Measurements from ENCODE around the gene NLRC3. TPM values are rescaled to one million over a fixed set of nuclear protein-coding genes. Genes with fewer than 3 reads are reported as not detected.
A peak's percentile ranks its signal among the peaks of the same experiment; 100 is the strongest.

Gene NLRC3
- total RNA-seq, 1 donor from 2014 or later, result 3.2 TPM

DNA sequence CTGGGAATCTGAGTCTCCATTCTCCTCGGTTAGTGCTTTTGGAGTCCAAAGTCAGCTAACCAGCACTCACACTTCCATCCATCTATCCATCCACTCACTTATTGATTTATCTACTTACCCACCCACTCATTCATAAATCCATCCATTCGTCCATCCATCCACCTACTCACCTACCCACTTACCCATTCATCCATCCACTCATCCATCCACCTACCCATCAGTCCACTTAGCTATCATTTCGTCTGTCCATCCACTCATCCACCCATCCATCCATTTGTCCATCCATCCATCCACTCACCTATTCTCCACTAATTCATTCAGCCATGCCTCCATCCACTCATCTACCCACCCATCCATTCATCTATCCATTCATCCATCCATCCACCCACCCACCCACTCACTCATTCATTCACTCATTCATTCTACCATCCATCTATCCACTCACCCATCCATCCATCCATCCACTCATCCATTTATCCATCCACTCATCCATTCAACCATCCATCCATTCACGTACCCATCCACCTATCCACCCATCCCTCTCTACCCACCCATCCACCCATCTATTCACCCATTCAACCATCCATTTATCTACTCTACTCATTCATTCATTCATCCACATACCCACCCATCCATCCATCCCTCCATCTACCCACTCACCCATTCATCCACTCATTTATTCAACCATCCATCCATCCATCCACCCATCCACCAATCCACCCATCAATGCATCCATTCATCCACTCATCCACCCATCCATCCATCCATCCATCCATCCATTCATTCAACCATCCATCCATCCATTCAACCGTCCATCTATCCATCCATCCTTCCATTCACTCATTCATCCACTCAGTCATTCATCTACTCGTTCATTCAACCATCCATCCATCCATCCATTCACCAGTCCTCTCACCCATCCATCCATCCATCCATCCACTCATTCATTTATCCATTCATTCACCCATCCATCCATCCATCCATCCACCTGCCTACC is 26.1 kb downstream of the NLRC3 start:
- Mint-ChIP-seq H3K27ac (ENCODE audit: unreplicated experiment) (peak overlapping the region; percentile 6), H3K36me3 (ENCODE audit: low read depth, unreplicated experiment) (peaks cover 16% of the 10 kb centered on the region), H3K4me3 (ENCODE audit: unreplicated experiment) (peak overlapping the region; percentile 68), H3K4me1 (ENCODE audit: unreplicated experiment) (no peaks in the 10 kb centered on the region), H3K27me3 (ENCODE audit: unreplicated experiment) (peaks cover 11% of the 10 kb centered on the region), H3K9me3 (ENCODE audit: unreplicated experiment) (peaks cover 6% of the 10 kb centered on the region)
- TF ChIP-seq, protein P1, sequence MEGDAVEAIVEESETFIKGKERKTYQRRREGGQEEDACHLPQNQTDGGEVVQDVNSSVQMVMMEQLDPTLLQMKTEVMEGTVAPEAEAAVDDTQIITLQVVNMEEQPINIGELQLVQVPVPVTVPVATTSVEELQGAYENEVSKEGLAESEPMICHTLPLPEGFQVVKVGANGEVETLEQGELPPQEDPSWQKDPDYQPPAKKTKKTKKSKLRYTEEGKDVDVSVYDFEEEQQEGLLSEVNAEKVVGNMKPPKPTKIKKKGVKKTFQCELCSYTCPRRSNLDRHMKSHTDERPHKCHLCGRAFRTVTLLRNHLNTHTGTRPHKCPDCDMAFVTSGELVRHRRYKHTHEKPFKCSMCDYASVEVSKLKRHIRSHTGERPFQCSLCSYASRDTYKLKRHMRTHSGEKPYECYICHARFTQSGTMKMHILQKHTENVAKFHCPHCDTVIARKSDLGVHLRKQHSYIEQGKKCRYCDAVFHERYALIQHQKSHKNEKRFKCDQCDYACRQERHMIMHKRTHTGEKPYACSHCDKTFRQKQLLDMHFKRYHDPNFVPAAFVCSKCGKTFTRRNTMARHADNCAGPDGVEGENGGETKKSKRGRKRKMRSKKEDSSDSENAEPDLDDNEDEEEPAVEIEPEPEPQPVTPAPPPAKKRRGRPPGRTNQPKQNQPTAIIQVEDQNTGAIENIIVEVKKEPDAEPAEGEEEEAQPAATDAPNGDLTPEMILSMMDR (IDR thresholded peaks at IDR 0.05; ENCODE audit: unreplicated experiment), result no peak
- DNase-seq (ENCODE audit: low spot score), result no peak

DNA sequence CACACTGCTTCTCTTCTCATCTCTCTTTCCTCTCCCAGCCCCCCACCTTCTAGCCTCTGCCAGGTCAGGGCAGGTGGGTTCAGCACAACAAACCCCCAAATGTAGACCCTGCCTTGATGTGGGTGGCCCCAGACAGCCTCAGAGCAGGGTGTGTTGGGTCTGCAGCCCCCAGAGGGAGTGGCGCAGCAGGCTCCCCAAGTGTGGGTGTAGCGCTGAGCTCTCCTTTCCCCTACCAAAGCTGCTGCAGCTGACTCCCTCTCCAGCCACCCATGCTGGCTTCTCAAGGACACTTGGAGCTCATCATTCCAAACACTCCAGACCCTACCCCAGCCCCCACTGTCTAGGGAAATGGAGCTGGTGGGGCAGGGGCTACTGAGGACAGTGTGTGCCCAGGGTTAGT is 27.3 kb downstream of the NLRC3 start:
- TF ChIP-seq, protein P1 (IDR thresholded peaks at IDR 0.05; ENCODE audit: unreplicated experiment), result no peak
- DNase-seq (ENCODE audit: low spot score), result no peak
- H3K9me3 Mint-ChIP-seq (ENCODE audit: unreplicated experiment), result peaks cover 6% of the 10 kb centered on the region
- peaks cover 10% of the 10 kb centered on the region for H3K27me3 Mint-ChIP-seq (ENCODE audit: unreplicated experiment)
- H3K4me3 Mint-ChIP-seq (ENCODE audit: unreplicated experiment), result no peak overlapping the region
- peaks cover 16% of the 10 kb centered on the region for H3K36me3 Mint-ChIP-seq (ENCODE audit: low read depth, unreplicated experiment)
- no peak overlapping the region for H3K27ac Mint-ChIP-seq (ENCODE audit: unreplicated experiment)
- no peaks in the 10 kb centered on the region for H3K4me1 Mint-ChIP-seq (ENCODE audit: unreplicated experiment)

DNA sequence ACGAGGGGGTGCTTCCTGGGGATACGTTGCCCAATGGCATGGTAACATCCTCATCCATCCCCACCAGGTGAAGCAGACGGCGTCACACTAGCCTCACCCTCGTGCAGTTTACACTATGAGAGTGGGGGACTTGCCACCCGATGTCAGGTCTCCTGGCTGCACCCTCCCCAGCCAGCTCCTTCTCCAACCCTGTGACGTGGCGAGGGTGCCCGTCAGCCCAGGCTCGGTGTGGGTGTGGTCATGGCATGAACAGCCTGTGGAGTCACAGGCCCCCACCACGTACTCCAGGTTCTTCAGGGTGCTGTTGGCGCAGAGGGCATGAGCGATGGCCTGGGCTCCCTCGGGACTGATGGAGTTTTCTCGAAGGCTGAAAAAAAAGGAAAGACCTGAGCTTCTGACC is 28.3 kb downstream of the NLRC3 start:
- DNase-seq (ENCODE audit: low spot score), result no peak
- H3K36me3 Mint-ChIP-seq (ENCODE audit: low read depth, unreplicated experiment), result peaks cover 16% of the 10 kb centered on the region
- no peak overlapping the region for H3K4me3 Mint-ChIP-seq (ENCODE audit: unreplicated experiment)
- no peak overlapping the region for H3K27ac Mint-ChIP-seq (ENCODE audit: unreplicated experiment)
- H3K4me1 Mint-ChIP-seq (ENCODE audit: unreplicated experiment), result no peaks in the 10 kb centered on the region
- TF ChIP-seq, protein P1 (IDR thresholded peaks at IDR 0.05; ENCODE audit: unreplicated experiment), result no peak
- peaks cover 10% of the 10 kb centered on the region for H3K27me3 Mint-ChIP-seq (ENCODE audit: unreplicated experiment)
- peaks cover 6% of the 10 kb centered on the region for H3K9me3 Mint-ChIP-seq (ENCODE audit: unreplicated experiment)

DNA sequence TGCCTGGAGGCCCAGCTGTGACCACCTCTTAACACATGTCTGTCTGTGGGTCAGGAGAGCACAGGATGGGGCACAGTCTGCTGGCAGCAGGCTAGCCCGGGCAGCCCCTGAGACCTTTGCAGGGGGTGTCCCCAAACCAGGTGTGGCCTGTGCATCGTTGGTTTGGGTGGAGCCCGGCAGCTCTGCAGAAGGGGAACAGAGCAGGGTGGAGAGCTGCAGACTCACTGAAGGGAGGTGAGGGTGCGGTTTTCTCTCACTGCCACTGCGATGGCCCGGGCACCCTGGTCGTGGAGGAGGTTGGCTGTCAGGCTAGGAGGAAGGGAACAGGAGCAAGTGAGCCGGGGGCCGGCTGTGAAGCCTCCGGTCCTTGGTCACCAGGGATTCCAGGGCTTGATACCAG is 28.8 kb downstream of the NLRC3 start:
- DNase-seq (ENCODE audit: low spot score), result no peak
- H3K4me3 Mint-ChIP-seq (ENCODE audit: unreplicated experiment), result no peak overlapping the region
- H3K9me3 Mint-ChIP-seq (ENCODE audit: unreplicated experiment), result peaks cover 6% of the 10 kb centered on the region
- H3K36me3 Mint-ChIP-seq (ENCODE audit: low read depth, unreplicated experiment), result peaks cover 16% of the 10 kb centered on the region
- H3K4me1 Mint-ChIP-seq (ENCODE audit: unreplicated experiment), result no peaks in the 10 kb centered on the region
- no peak overlapping the region for H3K27ac Mint-ChIP-seq (ENCODE audit: unreplicated experiment)
- TF ChIP-seq, protein P1 (IDR thresholded peaks at IDR 0.05; ENCODE audit: unreplicated experiment), result no peak
- H3K27me3 Mint-ChIP-seq (ENCODE audit: unreplicated experiment), result peaks cover 10% of the 10 kb centered on the region

Data from endothelial cell (in vitro differentiated cells).